ENCODE data around the gene WNK4. TPM values are rescaled to one million over a fixed set of nuclear protein-coding genes. Genes with fewer than 3 reads are reported as not detected.

WNK4 gene
- total and polyA plus RNA-seq, 9 of the 15 experiments (the other 6 are each of a cell fraction or from before 2014, with no cell fraction given): 0.32 to 25.8 (median 4.5) TPM

- TF ChIP-seq E2F1 (CRISPR knock-in tag; IDR thresholded peaks at IDR 0.05) (peak; percentile 83), YY1 (IDR thresholded peaks at IDR 0.05; ENCODE audit: borderline replicate concordance in 1 of 3, control insufficient read depth in 1 of 3, extremely low read depth in 1 of 3, insufficient read depth in 3 of 3, insufficient read length in 1 of 3, insufficient replicate concordance in 2 of 3, low read depth in 1 of 3, low read length in 2 of 3) (peak; percentile 78 to 96 (median 92)), SIN3B (IDR thresholded peaks at IDR 0.05; ENCODE audit: low read depth) (peak; percentile 89), DIDO1 (tag; IDR thresholded peaks at IDR 0.05; ENCODE audit: low read depth) (0 out of 2 replicates have a peak, but pooled peaks have one; percentile 35), ZNF143 (CRISPR knock-in tag; IDR thresholded peaks at IDR 0.05) (peak; percentile 96), SREBF1 (IDR thresholded peaks at IDR 0.05; ENCODE audit: borderline replicate concordance, low read depth, low read length) (0 out of 2 replicates have a peak, but pooled peaks have one; percentile 61), POLR2AphosphoS5 (IDR thresholded peaks at IDR 0.05; ENCODE audit: control insufficient read depth, insufficient read depth, low read depth, low read length) (peak; percentile 66; the same call in 1 of the 2 replicates), TAF1 (IDR thresholded peaks at IDR 0.05; ENCODE audit: control insufficient read depth, extremely low read depth, insufficient read depth, low read length, severe bottlenecking) (peak; percentile 54), SMARCA5 (IDR thresholded peaks at IDR 0.05) (peak; percentile 83; the same call in 1 of the 2 replicates), FOSL1 (tag; conservative IDR thresholded peaks at IDR 0.05) (no peak), BCOR (IDR thresholded peaks at IDR 0.05) (peak; percentile 83), MIER1 (IDR thresholded peaks at IDR 0.05; ENCODE audit: low read depth) (peak; percentile 65; the same call in 1 of the 2 replicates), SMC3 (conservative IDR thresholded peaks at IDR 0.05; ENCODE audit: insufficient read depth, low read depth, low read length) (0 out of 2 replicates have a peak, but pooled peaks have one; percentile 10), C11orf30 (IDR thresholded peaks at IDR 0.05; ENCODE audit: low read depth) (peak; percentile 87), SMARCA4 (IDR thresholded peaks at IDR 0.05) (no peak), MNT (conservative IDR thresholded peaks at IDR 0.05) (peak; percentile 73 to 87), HCFC1 (IDR thresholded peaks at IDR 0.05; ENCODE audit: low read depth, low read length) (peak; percentile 97), MAZ (CRISPR knock-in tag; conservative IDR thresholded peaks at IDR 0.05 in 1 of 2, IDR thresholded peaks at IDR 0.05 in 1 of 2) (peak; percentile 33 to 40; a peak in 1 of 4 replicates), POLR2A (conservative IDR thresholded peaks at IDR 0.05) (peak; percentile 80)
- TF ChIP-seq, protein P1, sequence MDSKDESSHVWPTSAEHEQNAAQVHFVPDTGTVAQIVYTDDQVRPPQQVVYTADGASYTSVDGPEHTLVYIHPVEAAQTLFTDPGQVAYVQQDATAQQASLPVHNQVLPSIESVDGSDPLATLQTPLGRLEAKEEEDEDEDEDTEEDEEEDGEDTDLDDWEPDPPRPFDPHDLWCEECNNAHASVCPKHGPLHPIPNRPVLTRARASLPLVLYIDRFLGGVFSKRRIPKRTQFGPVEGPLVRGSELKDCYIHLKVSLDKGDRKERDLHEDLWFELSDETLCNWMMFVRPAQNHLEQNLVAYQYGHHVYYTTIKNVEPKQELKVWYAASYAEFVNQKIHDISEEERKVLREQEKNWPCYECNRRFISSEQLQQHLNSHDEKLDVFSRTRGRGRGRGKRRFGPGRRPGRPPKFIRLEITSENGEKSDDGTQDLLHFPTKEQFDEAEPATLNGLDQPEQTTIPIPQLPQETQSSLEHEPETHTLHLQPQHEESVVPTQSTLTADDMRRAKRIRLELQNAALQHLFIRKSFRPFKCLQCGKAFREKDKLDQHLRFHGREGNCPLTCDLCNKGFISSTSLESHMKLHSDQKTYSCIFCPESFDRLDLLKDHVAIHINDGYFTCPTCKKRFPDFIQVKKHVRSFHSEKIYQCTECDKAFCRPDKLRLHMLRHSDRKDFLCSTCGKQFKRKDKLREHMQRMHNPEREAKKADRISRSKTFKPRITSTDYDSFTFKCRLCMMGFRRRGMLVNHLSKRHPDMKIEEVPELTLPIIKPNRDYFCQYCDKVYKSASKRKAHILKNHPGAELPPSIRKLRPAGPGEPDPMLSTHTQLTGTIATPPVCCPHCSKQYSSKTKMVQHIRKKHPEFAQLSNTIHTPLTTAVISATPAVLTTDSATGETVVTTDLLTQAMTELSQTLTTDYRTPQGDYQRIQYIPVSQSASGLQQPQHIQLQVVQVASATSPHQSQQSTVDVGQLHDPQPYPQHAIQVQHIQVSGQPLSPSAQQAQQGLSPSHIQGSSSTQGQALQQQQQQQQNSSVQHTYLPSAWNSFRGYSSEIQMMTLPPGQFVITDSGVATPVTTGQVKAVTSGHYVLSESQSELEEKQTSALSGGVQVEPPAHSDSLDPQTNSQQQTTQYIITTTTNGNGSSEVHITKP (IDR thresholded peaks at IDR 0.05; ENCODE audit: partially characterized antibody): peak; percentile 1
Observed at GRCh38 chr17:42798383-42799380, 18.3 kb downstream of the WNK4 start, which contains the start of the genes CNTD1 and COA3 (continued).

Data from K562 (cell line).